ENCODE measurements around the gene EML6. TPM values are rescaled to one million over a fixed set of nuclear protein-coding genes. Genes with fewer than 3 reads are reported as not detected.
"Not testable (repeated sequence)": the region's sequence is repeated elsewhere in the genome, so short reads cannot be mapped to it uniquely, and the experiment has no call there.

The EML6 gene
- total RNA-seq, 6 donors from 2014 or later: 1.5 to 7.3 (median 4.0) TPM

GRCh38 chr2:54983345-54984220 is 260.1 kb downstream of the EML6 start:
- 53 to 71% methylated on average over 3 of the region's 3 CpGs for WGBS, 2 donors
- Histone ChIP-seq H3K36me3 (peaks cover 0 to 42% (median 3%) of the 10 kb centered on the region in 4 donors), H3K27me3 (no peaks in the 10 kb centered on the region), H3K4me1 (peaks cover 27 to 66% (median 47%) of the 10 kb centered on the region in 4 donors), H3K9me3 (no peaks in the 10 kb centered on the region), H3K4me3 (no peak overlapping the region), H3K27ac (peak overlapping the region in 1 of 4 donors; percentile 6)
- ATAC-seq (ENCODE audit: low FRiP score in 2 of 2): no peak
- no peak for DNase-seq
- no peak for TF ChIP-seq POLR2AphosphoS5 (IDR thresholded peaks at IDR 0.05)
- no peak for TF ChIP-seq POLR2A (IDR thresholded peaks at IDR 0.05)
- no peak for TF ChIP-seq CTCF (IDR thresholded peaks at IDR 0.05)
- no peak for TF ChIP-seq EP300 (IDR thresholded peaks at IDR 0.05)

GRCh38 chr2:54984476-54984875 is 261.0 kb downstream of the EML6 start:
- Histone ChIP-seq H3K4me1 (peaks cover 27 to 61% (median 46%) of the 10 kb centered on the region in 4 donors), H3K27me3 (no peaks in the 10 kb centered on the region), H3K36me3 (peaks cover 0 to 42% (median 3%) of the 10 kb centered on the region in 4 donors), H3K9me3 (no peaks in the 10 kb centered on the region), H3K27ac (no peak overlapping the region), H3K4me3 (no peak overlapping the region)
- DNase-seq (no peak), ATAC-seq (ENCODE audit: low FRiP score in 2 of 2) (no peak)
- no peak for TF ChIP-seq POLR2A (IDR thresholded peaks at IDR 0.05)
- no peak for TF ChIP-seq CTCF (IDR thresholded peaks at IDR 0.05)
- no peak for TF ChIP-seq POLR2AphosphoS5 (IDR thresholded peaks at IDR 0.05)
- no peak for TF ChIP-seq EP300 (IDR thresholded peaks at IDR 0.05)

GRCh38 chr2:54986264-54986663 is 262.8 kb downstream of the EML6 start:
- no peaks in the 10 kb centered on the region for H3K27me3 ChIP-seq
- ATAC-seq (ENCODE audit: low FRiP score in 2 of 2) (no peak), DNase-seq (no peak)
- H3K4me1 ChIP-seq: peaks cover 10 to 49% (median 35%) of the 10 kb centered on the region in 4 donors
- WGBS, 2 donors: 58 to 65% methylated on average over 3 of the region's 3 CpGs
- H3K36me3 ChIP-seq: peaks cover 0 to 38% (median 3%) of the 10 kb centered on the region in 4 donors
- TF ChIP-seq POLR2AphosphoS5 (IDR thresholded peaks at IDR 0.05) (no peak), CTCF (IDR thresholded peaks at IDR 0.05) (no peak), POLR2A (IDR thresholded peaks at IDR 0.05) (no peak), EP300 (IDR thresholded peaks at IDR 0.05) (no peak)
- no peaks in the 10 kb centered on the region for H3K9me3 ChIP-seq
- H3K27ac ChIP-seq: no peak overlapping the region
- H3K4me3 ChIP-seq: no peak overlapping the region

GRCh38 chr2:54988612-54989011 is 265.1 kb downstream of the EML6 start:
- WGBS, 2 donors: 72 to 74% methylated on average over 3 of the region's 3 CpGs
- TF ChIP-seq EP300 (IDR thresholded peaks at IDR 0.05): no peak
- no peak for TF ChIP-seq POLR2AphosphoS5 (IDR thresholded peaks at IDR 0.05)
- no peak for TF ChIP-seq CTCF (IDR thresholded peaks at IDR 0.05)
- TF ChIP-seq POLR2A (IDR thresholded peaks at IDR 0.05): no peak
- H3K27ac ChIP-seq: no peak overlapping the region
- peaks cover 6 to 35% (median 23%) of the 10 kb centered on the region in 4 donors for H3K4me1 ChIP-seq
- no peaks in the 10 kb centered on the region for H3K9me3 ChIP-seq
- H3K27me3 ChIP-seq: no peaks in the 10 kb centered on the region
- ATAC-seq (ENCODE audit: low FRiP score in 2 of 2): no peak
- no peak overlapping the region for H3K4me3 ChIP-seq
- H3K36me3 ChIP-seq: peaks cover 0 to 24% (median 3%) of the 10 kb centered on the region in 4 donors
- DNase-seq: no peak

GRCh38 chr2:54990694-54991093 is 267.2 kb downstream of the EML6 start:
- not testable (repeated sequence) for ATAC-seq (ENCODE audit: low FRiP score in 2 of 2); H3K27ac ChIP-seq; H3K9me3 ChIP-seq; H3K27me3 ChIP-seq; H3K4me3 ChIP-seq
- Histone ChIP-seq H3K4me1 (peaks cover 6 to 24% (median 18%) of the 10 kb centered on the region in 4 donors), H3K36me3 (peaks cover 0 to 18% (median 3%) of the 10 kb centered on the region in 4 donors)
- 97 to 99% methylated on average over 19 of the region's 19 CpGs for WGBS, 2 donors
- peak in 1 of 2 donors; percentile 46 for DNase-seq

Data from upper lobe of left lung (tissue), 6 donors.